CD4-positive, alpha-beta T cell (primary cell): ENCODE data around the gene ARHGAP26. TPM values are rescaled to one million over a fixed set of nuclear protein-coding genes. Genes with fewer than 3 reads are reported as not detected.

Experiments
- ATAC-seq: fragments of 200-7000 bp; cut with Tn5 transposase; one replicate; pipeline ENCODE4 v1.10.0; 2022; ENCODE audit warnings: mild to moderate bottlenecking; ENCODE audit not compliant: poor library complexity
- CTCF ChIA-PET: fragments of 350-600 bp; sonication (Branson Sonifier 250); formaldehyde crosslinking; loops from one replicate; lab custom pipeline; 2021; ENCODE audit warnings: antibody characterized with exemption, inconsistent platforms; lab: Charles Lee
- POLR2A ChIA-PET: fragments of 350-600 bp; sonication (Branson Sonifier 250); formaldehyde crosslinking; loops from one replicate; lab custom pipeline; 2021; ENCODE audit warnings: antibody characterized with exemption, inconsistent platforms; lab: Charles Lee
- DNase-seq, 14 experiments: peaks; one replicate each; pipeline ENCODE4 v3.0.0-alpha.2; 2013 to 2020; ENCODE audit warnings: mixed read lengths in 2 of 14
- H3K27ac ChIP-seq, 2 donors: one replicate each; pipeline versions ENCODE4 v1.5.1 to v1.7.0; 2013; ENCODE audit warnings: low read length in 2 of 2, low read depth in 1 of 2, mild to moderate bottlenecking in 1 of 2
- H3K27me3 ChIP-seq, 2 experiments: 1 replicate in 1 of 2; 2 replicates in 1 of 2; pipeline versions ENCODE4 v1.6.1 to v1.7.0; 2013; ENCODE audit warnings: low read length in 2 of 2, control low read depth in 1 of 2, mild to moderate bottlenecking in 1 of 2, moderate library complexity in 1 of 2; ENCODE audit not compliant: insufficient read depth in 2 of 2, control insufficient read depth in 1 of 2
- H3K36me3 ChIP-seq: one replicate; pipeline ENCODE4 v1.6.1; 2013; ENCODE audit warnings: low read length, control low read depth; ENCODE audit not compliant: insufficient read depth
- H3K4me1 ChIP-seq: one replicate; pipeline ENCODE4 v1.6.1; 2013; ENCODE audit warnings: low read length, control low read depth; ENCODE audit not compliant: insufficient read depth
- H3K4me3 ChIP-seq: one replicate; pipeline ENCODE4 v1.5.1; 2013; ENCODE audit warnings: mild to moderate bottlenecking, low read length, moderate library complexity
- H3K9me3 ChIP-seq, 2 experiments: 1 replicate in 1 of 2; 2 replicates in 1 of 2; pipeline versions ENCODE4 v1.6.1 to v1.7.0; 2013; ENCODE audit warnings: low read length in 2 of 2, mild to moderate bottlenecking in 2 of 2, control low read depth in 1 of 2, moderate library complexity in 1 of 2; ENCODE audit not compliant: control insufficient read depth in 1 of 2, insufficient read depth in 1 of 2
- H3K27ac Mint-ChIP-seq: one replicate; pipeline ENCODE4 v1.8.0; 2020; ENCODE audit warnings: mixed read lengths
- H3K27me3 Mint-ChIP-seq: one replicate; pipeline ENCODE4 v1.8.0; 2021; ENCODE audit warnings: mixed read lengths
- H3K36me3 Mint-ChIP-seq: one replicate; pipeline ENCODE4 v1.8.0; 2021; ENCODE audit warnings: low read depth, mixed read lengths
- H3K4me1 Mint-ChIP-seq: one replicate; pipeline ENCODE4 v1.8.0; 2021; ENCODE audit warnings: low read depth, mixed read lengths
- H3K4me3 Mint-ChIP-seq: one replicate; pipeline ENCODE4 v1.8.0; 2020; ENCODE audit warnings: mild to moderate bottlenecking, mixed read lengths
- H3K9me3 Mint-ChIP-seq: one replicate; pipeline ENCODE4 v1.8.0; 2020; ENCODE audit warnings: mixed read lengths
- intact Hi-C, 2 experiments: fragments of 100-400 bp; cut with DNase I in 1 of 2; cut with micrococcal nuclease in 1 of 2; formaldehyde crosslinking; loops; one replicate each; pipeline versions ENCODE4 v1.15.1 to v1.9.0; 2023 to 2025; cut with DNase I, micrococcal nuclease
- total RNA-seq, 174 experiments: library from RNA in 2 of 174; stranded (reverse) in 2 of 174; gene quantifications; one replicate each; pipeline ENCODE4 v1.2.3 and lab custom pipeline; 2021 to 2026
- TF ChIP-seq, protein P1 (sequence below): fragments of 200-600 bp; IDR thresholded peaks from one replicate; pipeline ENCODE4 v1.8.0; 2022; ENCODE audit warnings: antibody characterized with exemption, mild to moderate bottlenecking

ARHGAP26 gene
- total RNA-seq, 2 experiments from 2014 or later, result 24.9 to 27.3 TPM

DNA sequence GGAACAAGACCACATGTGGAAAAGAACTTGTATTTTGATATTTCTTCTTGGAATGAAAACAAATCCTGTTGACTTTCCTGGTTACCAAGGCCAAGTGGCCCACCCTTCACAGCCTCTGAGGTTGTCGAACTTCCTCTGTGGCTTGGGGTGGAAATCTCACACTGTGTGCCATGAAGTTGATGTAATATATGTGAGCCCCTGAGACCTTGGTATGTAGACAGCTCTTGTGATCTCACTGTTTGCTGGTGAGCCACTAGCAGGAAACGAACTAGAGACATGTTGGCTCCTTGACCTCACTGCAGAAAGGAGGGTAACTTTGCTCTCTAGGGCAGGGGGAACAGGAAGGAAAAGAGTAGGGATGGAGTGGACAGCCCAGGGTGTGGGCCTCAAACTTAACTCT, 159.4 kb downstream of the ARHGAP26 start:
- DNase-seq (peak in 4 of 14 experiments; percentile 5 to 70 (median 26)), ATAC-seq (no peak)
- H3K36me3 ChIP-seq, result peaks cover 8% of the 10 kb centered on the region
- no peak overlapping the region for H3K4me3 ChIP-seq
- ChIA-PET CTCF (no interaction called here), POLR2A (no interaction called here)
- Mint-ChIP-seq H3K36me3 (peaks cover 49% of the 10 kb centered on the region), H3K4me3 (no peak overlapping the region), H3K27ac (no peak overlapping the region), H3K9me3 (no peaks in the 10 kb centered on the region), H3K27me3 (no peaks in the 10 kb centered on the region), H3K4me1 (peaks cover 20% of the 10 kb centered on the region)
- no peaks in the 10 kb centered on the region for H3K27me3 ChIP-seq
- no peaks in the 10 kb centered on the region for H3K4me1 ChIP-seq
- TF ChIP-seq, protein P1, sequence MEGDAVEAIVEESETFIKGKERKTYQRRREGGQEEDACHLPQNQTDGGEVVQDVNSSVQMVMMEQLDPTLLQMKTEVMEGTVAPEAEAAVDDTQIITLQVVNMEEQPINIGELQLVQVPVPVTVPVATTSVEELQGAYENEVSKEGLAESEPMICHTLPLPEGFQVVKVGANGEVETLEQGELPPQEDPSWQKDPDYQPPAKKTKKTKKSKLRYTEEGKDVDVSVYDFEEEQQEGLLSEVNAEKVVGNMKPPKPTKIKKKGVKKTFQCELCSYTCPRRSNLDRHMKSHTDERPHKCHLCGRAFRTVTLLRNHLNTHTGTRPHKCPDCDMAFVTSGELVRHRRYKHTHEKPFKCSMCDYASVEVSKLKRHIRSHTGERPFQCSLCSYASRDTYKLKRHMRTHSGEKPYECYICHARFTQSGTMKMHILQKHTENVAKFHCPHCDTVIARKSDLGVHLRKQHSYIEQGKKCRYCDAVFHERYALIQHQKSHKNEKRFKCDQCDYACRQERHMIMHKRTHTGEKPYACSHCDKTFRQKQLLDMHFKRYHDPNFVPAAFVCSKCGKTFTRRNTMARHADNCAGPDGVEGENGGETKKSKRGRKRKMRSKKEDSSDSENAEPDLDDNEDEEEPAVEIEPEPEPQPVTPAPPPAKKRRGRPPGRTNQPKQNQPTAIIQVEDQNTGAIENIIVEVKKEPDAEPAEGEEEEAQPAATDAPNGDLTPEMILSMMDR, result no peak
- H3K27ac ChIP-seq, result no peak overlapping the region
- H3K9me3 ChIP-seq, result no peaks in the 10 kb centered on the region
- intact Hi-C loops, result loop anchor here in 1 of 2 experiments (10.0 kb wide), 1 partner anchor 75 kb away; no protein-coding TSS in a partner anchor

- intact Hi-C loops, result no loop called here
- DNase-seq, result no peak
- peaks cover 50% of the 10 kb centered on the region for H3K36me3 Mint-ChIP-seq
- no peaks in the 10 kb centered on the region for H3K9me3 Mint-ChIP-seq
- ChIA-PET POLR2A (no interaction called here), CTCF (no interaction called here)
- Histone ChIP-seq H3K27me3 (no peaks in the 10 kb centered on the region), H3K27ac (no peak overlapping the region), H3K4me3 (no peak overlapping the region), H3K36me3 (peaks cover 8% of the 10 kb centered on the region), H3K4me1 (no peaks in the 10 kb centered on the region), H3K9me3 (no peaks in the 10 kb centered on the region)
- H3K4me1 Mint-ChIP-seq, result peaks cover 15% of the 10 kb centered on the region
- H3K27me3 Mint-ChIP-seq, result no peaks in the 10 kb centered on the region
- no peak overlapping the region for H3K4me3 Mint-ChIP-seq
- no peak overlapping the region for H3K27ac Mint-ChIP-seq
- TF ChIP-seq, protein P1, result no peak
- ATAC-seq, result no peak
Measured at GRCh38 chr5:142930395-142931110, 160.4 kb downstream of the ARHGAP26 start.

DNA sequence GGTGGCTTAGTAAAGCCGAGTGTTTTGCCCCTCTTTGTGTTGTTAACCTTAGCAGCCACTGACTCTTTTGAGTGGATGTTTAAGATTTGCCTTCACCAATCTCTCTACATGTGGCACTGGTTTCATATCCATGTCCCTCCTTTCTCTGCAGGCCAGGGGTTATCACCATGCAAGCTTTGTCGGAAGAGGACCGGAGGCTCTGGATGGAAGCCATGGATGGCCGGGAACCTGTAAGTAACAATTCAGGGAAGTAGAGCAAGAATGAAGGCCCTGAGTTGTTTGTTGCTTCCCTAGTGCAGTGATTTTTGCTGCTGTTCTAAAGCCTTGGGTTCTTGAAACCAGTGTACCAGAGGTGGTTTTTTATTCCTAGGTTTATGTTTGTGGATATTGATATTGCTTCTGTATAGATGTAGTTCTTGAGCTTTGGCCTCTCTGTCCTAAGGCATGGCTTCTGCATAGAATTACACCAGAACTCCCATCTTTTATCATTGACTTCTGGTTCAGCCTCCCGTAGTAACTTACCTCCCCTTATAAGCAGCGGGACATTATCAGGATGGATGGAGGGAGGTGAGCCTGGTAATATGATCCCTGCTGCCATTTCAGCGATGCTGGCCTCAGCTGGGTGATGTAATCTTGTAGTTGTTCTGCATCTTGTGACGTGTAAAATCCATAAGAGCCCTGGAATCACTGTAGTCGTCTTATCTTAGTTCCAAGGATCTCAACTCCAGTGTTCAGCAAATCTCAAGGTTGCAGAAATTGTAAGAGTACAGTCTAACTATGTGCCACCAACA, 161.9 kb downstream of the ARHGAP26 start:
- H3K27ac ChIP-seq, result no peak overlapping the region
- intact Hi-C loops, result no loop called here
- Mint-ChIP-seq H3K27ac (no peak overlapping the region), H3K27me3 (no peaks in the 10 kb centered on the region), H3K36me3 (peaks cover 50% of the 10 kb centered on the region), H3K4me3 (no peak overlapping the region), H3K4me1 (peaks cover 10% of the 10 kb centered on the region), H3K9me3 (no peaks in the 10 kb centered on the region)
- H3K27me3 ChIP-seq, result no peaks in the 10 kb centered on the region
- DNase-seq, result no peak
- no peaks in the 10 kb centered on the region for H3K4me1 ChIP-seq
- no peak for ATAC-seq
- CTCF ChIA-PET, result no interaction called here
- POLR2A ChIA-PET, result no interaction called here
- H3K36me3 ChIP-seq, result peaks cover 8% of the 10 kb centered on the region
- no peak overlapping the region for H3K4me3 ChIP-seq
- TF ChIP-seq, protein P1, result no peak
- no peaks in the 10 kb centered on the region for H3K9me3 ChIP-seq
